CD14-positive monocyte (primary cell): ENCODE data around the gene HNRNPH2. TPM values are rescaled to one million over a fixed set of nuclear protein-coding genes. Genes with fewer than 3 reads are reported as not detected.

Source experiments
- DNase-seq, 3 donors: peaks; one replicate each; pipeline ENCODE4 v3.0.0-alpha.2; 2011 to 2022
- H2AFZ ChIP-seq: 2 replicates; pipeline ENCODE4 v1.6.0; 2012; ENCODE audit warnings: mild to moderate bottlenecking, low read depth, low read length, inconsistent platforms; ENCODE audit not compliant: insufficient read depth, poor library complexity, severe bottlenecking
- H3K27ac ChIP-seq, 2 donors: 1 replicate in 1 of 2; 2 replicates in 1 of 2; pipeline ENCODE4 v1.5.1; 2012 to 2013; ENCODE audit warnings: low read length in 2 of 2, control low read depth in 1 of 2, inconsistent platforms in 1 of 2, low read depth in 1 of 2, mild to moderate bottlenecking in 1 of 2
- H3K27me3 ChIP-seq, 2 donors: one replicate each; pipeline versions ENCODE4 v1.6.0 to v1.6.1; 2011 to 2013; ENCODE audit warnings: low read length in 2 of 2; ENCODE audit not compliant: control insufficient read depth in 2 of 2, insufficient read depth in 2 of 2
- H3K36me3 ChIP-seq, 2 donors: replicated peaks in 1 of 2; 1 replicate in 1 of 2; 2 replicates in 1 of 2; pipeline versions ENCODE4 v1.5.1 to v1.6.1; 2012 to 2013; ENCODE audit warnings: low read length in 2 of 2, control low read depth in 1 of 2, inconsistent platforms in 1 of 2, mild to moderate bottlenecking in 1 of 2; ENCODE audit not compliant: insufficient read depth in 2 of 2, control insufficient read depth in 1 of 2
- H3K4me1 ChIP-seq, 2 donors: 1 replicate in 1 of 2; 2 replicates in 1 of 2; pipeline versions ENCODE4 v1.5.1 to v1.6.1; 2012 to 2013; ENCODE audit warnings: low read length in 2 of 2, control low read depth in 1 of 2, inconsistent platforms in 1 of 2, mild to moderate bottlenecking in 1 of 2, moderate library complexity in 1 of 2; ENCODE audit not compliant: insufficient read depth in 2 of 2, control insufficient read depth in 1 of 2
- H3K4me2 ChIP-seq: replicated peaks from 2 replicates; pipeline ENCODE3; 2012; ENCODE audit warnings: low read length, moderate library complexity, mild to moderate bottlenecking; ENCODE audit not compliant: poor library complexity, severe bottlenecking; ENCODE audit errors: extremely low read depth
- H3K4me3 ChIP-seq, 3 experiments: fragments of 200-600 bp in 1 of 3; sonication (generic) in 1 of 3; replicated peaks in 1 of 3; 1 replicate in 2 of 3; 2 replicates in 1 of 3; pipeline ENCODE4 v1.5.1; 2011 to 2013; ENCODE audit warnings: low read length in 3 of 3, mild to moderate bottlenecking in 3 of 3, control low read depth in 2 of 3, low read depth in 2 of 3, inconsistent platforms in 1 of 3, moderate library complexity in 1 of 3
- H3K79me2 ChIP-seq: 2 replicates; pipeline ENCODE4 v1.6.0; 2012; ENCODE audit warnings: mild to moderate bottlenecking, control low read depth, inconsistent platforms, low read length, moderate library complexity; ENCODE audit not compliant: insufficient read depth
- H3K9ac ChIP-seq: 2 replicates; pipeline ENCODE4 v1.6.0; 2017; ENCODE audit warnings: low read length, mild to moderate bottlenecking; ENCODE audit not compliant: insufficient read depth, poor library complexity, severe bottlenecking
- H3K9me3 ChIP-seq, 2 donors: replicated peaks in 1 of 2; 1 replicate in 1 of 2; 2 replicates in 1 of 2; pipeline versions ENCODE4 v1.5.1 to v1.6.1; 2012 to 2013; ENCODE audit warnings: low read length in 2 of 2, control low read depth in 1 of 2; ENCODE audit not compliant: control insufficient read depth in 1 of 2, insufficient read depth in 1 of 2
- H4K20me1 ChIP-seq: 2 replicates; pipeline ENCODE4 v1.6.0; 2012; ENCODE audit warnings: mild to moderate bottlenecking, low read length, control low read depth, moderate library complexity; ENCODE audit not compliant: insufficient read depth
- H3K27ac Mint-ChIP-seq, 7 donors: one replicate each; pipeline ENCODE4 v1.8.0; 2020; ENCODE audit warnings: mild to moderate bottlenecking in 7 of 7, mixed read lengths in 7 of 7, moderate library complexity in 6 of 7, inconsistent platforms in 2 of 7
- H3K27me3 Mint-ChIP-seq, 3 donors: one replicate each; pipeline ENCODE4 v1.8.0; 2021 to 2022; ENCODE audit warnings: low read depth in 3 of 3, mild to moderate bottlenecking in 3 of 3, mixed read lengths in 3 of 3, moderate library complexity in 3 of 3, inconsistent platforms in 1 of 3
- H3K36me3 Mint-ChIP-seq, 2 donors: one replicate each; pipeline ENCODE4 v1.8.0; 2020; ENCODE audit warnings: mixed read lengths in 2 of 2, inconsistent platforms in 1 of 2, mild to moderate bottlenecking in 1 of 2
- H3K4me1 Mint-ChIP-seq: one replicate; pipeline ENCODE4 v1.8.0; 2020; ENCODE audit warnings: mild to moderate bottlenecking, mixed read lengths
- H3K4me3 Mint-ChIP-seq, 2 donors: one replicate each; pipeline ENCODE4 v1.8.0; 2020; ENCODE audit warnings: mild to moderate bottlenecking in 2 of 2, mixed read lengths in 2 of 2, moderate library complexity in 1 of 2
- H3K9me3 Mint-ChIP-seq, 7 donors: one replicate each; pipeline ENCODE4 v1.8.0; 2020 to 2022; ENCODE audit warnings: mixed read lengths in 7 of 7, mild to moderate bottlenecking in 6 of 7, moderate library complexity in 6 of 7, inconsistent platforms in 2 of 7
- CTCF ChIP-seq: fragments of 200-600 bp; IDR thresholded peaks from one replicate; pipeline ENCODE4 v1.8.0; 2022; ENCODE audit warnings: antibody characterized with exemption, mild to moderate bottlenecking
- WGBS: methylation state at CpG from one replicate; pipeline ENCODE4 v1.1.5; 2013; ENCODE audit warnings: missing lambda C conversion rate; ENCODE audit not compliant: insufficient coverage; 5-methylcytosine and 5-hydroxymethylcytosine counted together
- intact Hi-C, 2 donors: fragments of 100-400 bp; cut with micrococcal nuclease; formaldehyde crosslinking; loops; one replicate each; pipeline versions ENCODE4 v1.15.0 to v1.15.1; 2023
- polyA plus RNA-seq, 3 donors: library from polyadenylated mRNA; depleted of rRNA in 1 of 3; unstranded in 2 of 3; stranded (reverse) in 1 of 3; fragments of 300-500 nt in 2 of 3; fragments of >200 nt in 1 of 3; fragmentation: Illumina TruSeq in 2 of 3; gene quantifications; 1 replicate in 2 of 3; 2 replicates in 1 of 3; pipeline ENCODE4 v1.2.3, GENCODE V29; 2012 to 2021

HNRNPH2 gene
- polyA plus RNA-seq, 3 donors, result 27.7 to 163 (median 118) TPM

GRCh38 chrX:101394372-101394771, 13.7 kb upstream of the HNRNPH2 start:
- H3K9ac ChIP-seq, result no peak overlapping the region
- no peak overlapping the region for H3K27ac ChIP-seq
- no peaks in the 10 kb centered on the region for H3K27me3 ChIP-seq
- peaks cover 3% of the 10 kb centered on the region for H4K20me1 ChIP-seq
- no peak overlapping the region for H3K4me2 ChIP-seq
- TF ChIP-seq CTCF, result no peak
- peaks cover 0 to 12% (median 0%) of the 10 kb centered on the region in 7 donors for H3K9me3 Mint-ChIP-seq
- intact Hi-C loops, result no loop called here
- H3K79me2 ChIP-seq, result peaks cover 34% of the 10 kb centered on the region
- no peak for DNase-seq
- peaks cover 0 to 4% (median 0%) of the 10 kb centered on the region in 3 donors for H3K27me3 Mint-ChIP-seq
- H2AFZ ChIP-seq, result no peak overlapping the region
- H3K4me1 ChIP-seq, result peaks cover 23 to 40% of the 10 kb centered on the region in 2 donors
- no peak overlapping the region for H3K27ac Mint-ChIP-seq
- H3K4me1 Mint-ChIP-seq, result peaks cover 26% of the 10 kb centered on the region
- peaks cover 11 to 37% of the 10 kb centered on the region in 2 donors for H3K36me3 ChIP-seq
- no peak overlapping the region for H3K4me3 ChIP-seq
- H3K9me3 ChIP-seq, result no peaks in the 10 kb centered on the region
- no peak overlapping the region for H3K4me3 Mint-ChIP-seq
- H3K36me3 Mint-ChIP-seq, result peaks cover 19 to 40% of the 10 kb centered on the region in 2 donors

GRCh38 chrX:101395789-101396188, 12.2 kb upstream of the HNRNPH2 start:
- H2AFZ ChIP-seq, result no peak overlapping the region
- no CpG with 5 or more reads among the region's 1 CpG for WGBS
- Mint-ChIP-seq H3K4me3 (no peak overlapping the region), H3K36me3 (peaks cover 28 to 51% of the 10 kb centered on the region in 2 donors), H3K4me1 (peaks cover 26% of the 10 kb centered on the region), H3K27ac (peak overlapping the region in 5 of 7 donors; percentile 2 to 88 (median 70)), H3K27me3 (peaks cover 0 to 2% (median 0%) of the 10 kb centered on the region in 3 donors), H3K9me3 (peaks cover 0 to 6% (median 0%) of the 10 kb centered on the region in 7 donors)
- H3K9ac ChIP-seq, result no peak overlapping the region
- no peak for TF ChIP-seq CTCF
- intact Hi-C loops, result no loop called here
- H3K9me3 ChIP-seq, result no peaks in the 10 kb centered on the region
- peaks cover 18 to 34% of the 10 kb centered on the region in 2 donors for H3K4me1 ChIP-seq
- H3K4me2 ChIP-seq, result no peak overlapping the region
- DNase-seq, result peak; percentile 41 to 70 (median 57)
- peaks cover 3% of the 10 kb centered on the region for H4K20me1 ChIP-seq
- no peaks in the 10 kb centered on the region for H3K27me3 ChIP-seq
- no peak overlapping the region for H3K4me3 ChIP-seq
- peaks cover 17 to 49% of the 10 kb centered on the region in 2 donors for H3K36me3 ChIP-seq
- peaks cover 34% of the 10 kb centered on the region for H3K79me2 ChIP-seq
- H3K27ac ChIP-seq, result no peak overlapping the region
